OCI-LY7 (cell line): ENCODE results near the gene KIRREL3.

Source experiments
- CTCF ChIP-seq: fragments of 200-600 bp; sonication (generic); conservative IDR thresholded peaks from 2 replicates; pipeline ENCODE4 v1.5.1; 2014; ENCODE audit warnings: mild to moderate bottlenecking, antibody characterized with exemption, low read length, moderate library complexity, mixed read lengths
- EZH2phosphoT487 ChIP-seq: fragments of 200-600 bp; sonication (generic); IDR thresholded peaks from 2 replicates; pipeline ENCODE4 v1.6.1; 2018; ENCODE audit warnings: low read depth, borderline replicate concordance, mild to moderate bottlenecking, mixed run types, antibody characterized with exemption, low read length, moderate library complexity, mixed read lengths

- TF ChIP-seq CTCF: no peak
- no peak for TF ChIP-seq EZH2phosphoT487
These were observed 574.5 kb downstream of the KIRREL3 start for GRCh38 chr11:126426106-126426505.
